Tibial nerve (tissue), 4 donors: Measurements from ENCODE around the gene MSH3. TPM values are rescaled to one million over a fixed set of nuclear protein-coding genes. Genes with fewer than 3 reads are reported as not detected.

Experiments
- DNase-seq, 2 donors: peaks; one replicate each; pipeline ENCODE4 v3.0.0-alpha.2; 2019; ENCODE audit warnings: low spot score in 2 of 2
- H3K27ac ChIP-seq, 4 donors: fragments of 200-600 bp; sonication (generic) in 3 of 4; one replicate each; pipeline ENCODE4 v1.5.1; 2017 to 2019; ENCODE audit warnings: mild to moderate bottlenecking in 1 of 4
- H3K27me3 ChIP-seq, 2 donors: fragments of 200-600 bp; sonication (generic) in 1 of 2; one replicate each; pipeline versions ENCODE4 v1.5.1 to v1.6.0; 2017 to 2019
- H3K36me3 ChIP-seq, 3 donors: fragments of 200-600 bp; sonication (generic); one replicate each; pipeline ENCODE4 v1.5.1; 2018 to 2019
- H3K4me1 ChIP-seq, 4 donors: fragments of 200-600 bp; sonication (generic) in 3 of 4; one replicate each; pipeline ENCODE4 v1.5.1; 2017 to 2019
- H3K4me3 ChIP-seq, 4 donors: fragments of 200-600 bp; sonication (generic) in 3 of 4; one replicate each; pipeline ENCODE4 v1.5.1; 2017 to 2019; ENCODE audit warnings: mild to moderate bottlenecking in 1 of 4, moderate library complexity in 1 of 4
- H3K9me3 ChIP-seq, 4 donors: fragments of 200-600 bp; sonication (generic) in 3 of 4; one replicate each; pipeline ENCODE4 v1.5.1; 2017 to 2019
- CTCF ChIP-seq, 5 experiments: fragments of 200-600 bp in 3 of 5; fragments of 450-650 bp in 2 of 5; sonication (generic) in 3 of 5; IDR thresholded peaks; one replicate each; pipeline ENCODE4 v1.5.1; 2016 to 2019; ENCODE audit warnings: antibody characterized with exemption in 5 of 5, mild to moderate bottlenecking in 3 of 5, moderate library complexity in 2 of 5
- EP300 ChIP-seq, 2 donors: sonication (generic); formaldehyde crosslinking; IDR thresholded peaks; one replicate each; pipeline ENCODE4 v1.6.1; 2017; ENCODE audit warnings: antibody characterized with exemption in 2 of 2, mild to moderate bottlenecking in 1 of 2
- POLR2A ChIP-seq, 2 donors: fragments of 450-650 bp; IDR thresholded peaks; one replicate each; pipeline ENCODE4 v1.6.1; 2017; ENCODE audit warnings: antibody characterized with exemption in 2 of 2, mild to moderate bottlenecking in 2 of 2, moderate library complexity in 2 of 2
- WGBS, 2 donors: methylation state at CpG; one replicate each; pipeline ENCODE4 v1.1.5; 2018; 5-methylcytosine and 5-hydroxymethylcytosine counted together
- total RNA-seq, 4 donors: library from RNA; depleted of rRNA; stranded (reverse); fragments of >200 nt; gene quantifications; one replicate each; pipeline ENCODE4 v1.1.0, GENCODE V29; 2016

Gene MSH3
- total RNA-seq, 4 donors from 2014 or later = 8.8 to 16.8 (median 12.4) TPM

GRCh38 chr5:80711938-80712337 is 57.5 kb downstream of the MSH3 start:
- DNase-seq = no peak
- WGBS, 2 donors = 87 to 90% methylated on average over 3 of the region's 3 CpGs
- no peak overlapping the region for H3K4me3 ChIP-seq

DNA sequence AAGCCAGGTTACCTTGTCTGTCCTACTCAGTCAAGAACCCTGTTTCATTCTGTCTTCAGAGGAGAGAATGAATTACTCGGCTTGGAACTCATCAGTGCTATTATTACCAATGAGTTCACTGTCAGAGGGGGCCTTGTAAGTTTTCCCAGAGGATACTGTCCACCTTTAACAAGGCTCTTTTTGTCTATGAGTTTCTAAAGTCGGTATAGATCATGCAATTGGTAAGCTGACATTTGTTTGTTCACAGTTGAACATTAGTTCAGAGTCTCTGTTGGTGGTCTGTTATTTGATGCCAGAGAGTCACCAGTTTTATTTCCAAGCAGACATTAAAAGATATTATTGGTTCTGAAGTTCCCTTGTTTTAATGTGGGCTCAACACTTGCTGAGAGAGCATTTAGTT is 58.5 kb downstream of the MSH3 start:
- Histone ChIP-seq H3K4me1 (no peaks in the 10 kb centered on the region), H3K36me3 (peaks cover 0 to 45% (median 0%) of the 10 kb centered on the region in 3 donors), H3K4me3 (no peak overlapping the region), H3K27me3 (no peaks in the 10 kb centered on the region), H3K9me3 (no peaks in the 10 kb centered on the region), H3K27ac (no peak overlapping the region)
- TF ChIP-seq POLR2A (IDR thresholded peaks at IDR 0.05) = no peak
- no peak for TF ChIP-seq EP300 (IDR thresholded peaks at IDR 0.05)
- TF ChIP-seq CTCF (IDR thresholded peaks at IDR 0.05) = no peak
- no peak for DNase-seq
- 34 to 37% methylated on average over 2 of the region's 2 CpGs for WGBS, 2 donors

More at GRCh38 chr5:80711938-80712337, 57.5 kb downstream of the MSH3 start:
- no peaks in the 10 kb centered on the region for H3K9me3 ChIP-seq
- no peak overlapping the region for H3K27ac ChIP-seq
- TF ChIP-seq EP300 (IDR thresholded peaks at IDR 0.05) = no peak
- peak in 4 of 5 experiments; percentile 13 to 21 (median 16) for TF ChIP-seq CTCF (IDR thresholded peaks at IDR 0.05)
- H3K27me3 ChIP-seq = no peaks in the 10 kb centered on the region
- H3K4me1 ChIP-seq = no peaks in the 10 kb centered on the region
- H3K36me3 ChIP-seq = peaks cover 0 to 37% (median 0%) of the 10 kb centered on the region in 3 donors

- H3K9me3 ChIP-seq = no peaks in the 10 kb centered on the region
- H3K36me3 ChIP-seq = peaks cover 0 to 47% (median 0%) of the 10 kb centered on the region in 3 donors
- 75 to 93% methylated on average over 5 of the region's 5 CpGs for WGBS, 2 donors
- H3K4me1 ChIP-seq = no peaks in the 10 kb centered on the region
- TF ChIP-seq CTCF (IDR thresholded peaks at IDR 0.05) (no peak), POLR2A (IDR thresholded peaks at IDR 0.05) (no peak), EP300 (IDR thresholded peaks at IDR 0.05) (no peak)
- DNase-seq = no peak
- no peak overlapping the region for H3K4me3 ChIP-seq
- H3K27me3 ChIP-seq = no peaks in the 10 kb centered on the region
- H3K27ac ChIP-seq = no peak overlapping the region
Measured at GRCh38 chr5:80713631-80714030, 59.2 kb downstream of the MSH3 start.

DNA sequence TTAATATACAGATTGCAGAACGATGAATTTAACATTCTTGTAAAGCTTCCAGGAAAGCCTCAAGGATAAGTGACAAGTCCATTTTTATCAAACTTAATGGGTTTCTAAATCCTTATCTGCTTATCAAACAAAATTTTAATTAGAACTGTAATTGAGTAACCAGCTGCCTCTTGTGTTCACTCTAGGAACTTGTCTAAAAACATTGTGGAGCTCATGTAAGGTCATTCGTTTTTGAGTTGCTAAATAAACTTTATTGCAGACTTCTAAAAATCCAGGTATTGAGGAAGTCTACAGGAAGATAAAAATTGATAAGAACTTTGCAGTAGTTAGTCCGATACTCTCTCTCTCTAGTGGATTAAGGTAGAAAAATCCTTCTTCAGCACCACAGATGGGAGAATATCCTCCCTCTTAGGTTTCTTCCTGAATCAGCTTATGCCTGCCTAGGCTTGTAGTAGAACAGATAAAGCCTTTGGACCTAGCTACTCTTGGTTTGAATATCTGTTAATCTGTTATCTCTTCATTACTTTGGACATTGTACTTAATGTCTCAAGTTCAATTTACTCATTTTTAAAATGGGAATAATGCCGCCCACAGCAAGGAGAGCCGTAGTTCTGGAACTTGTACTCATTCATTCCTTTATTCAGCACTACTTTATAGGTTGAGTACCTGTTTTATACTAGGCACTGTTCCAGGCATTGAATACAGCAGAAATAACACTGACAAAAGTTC is 60.3 kb downstream of the MSH3 start:
- no peaks in the 10 kb centered on the region for H3K4me1 ChIP-seq
- 90 to 93% methylated on average over 5 of the region's 5 CpGs for WGBS, 2 donors
- H3K4me3 ChIP-seq = no peak overlapping the region
- no peak for TF ChIP-seq EP300 (IDR thresholded peaks at IDR 0.05)
- TF ChIP-seq POLR2A (IDR thresholded peaks at IDR 0.05) = no peak
- no peak for TF ChIP-seq CTCF (IDR thresholded peaks at IDR 0.05)
- peaks cover 0 to 2% (median 0%) of the 10 kb centered on the region in 4 donors for H3K9me3 ChIP-seq
- H3K36me3 ChIP-seq = peaks cover 0 to 48% (median 4%) of the 10 kb centered on the region in 3 donors
- no peak overlapping the region for H3K27ac ChIP-seq
- H3K27me3 ChIP-seq = no peaks in the 10 kb centered on the region
- no peak for DNase-seq

DNA sequence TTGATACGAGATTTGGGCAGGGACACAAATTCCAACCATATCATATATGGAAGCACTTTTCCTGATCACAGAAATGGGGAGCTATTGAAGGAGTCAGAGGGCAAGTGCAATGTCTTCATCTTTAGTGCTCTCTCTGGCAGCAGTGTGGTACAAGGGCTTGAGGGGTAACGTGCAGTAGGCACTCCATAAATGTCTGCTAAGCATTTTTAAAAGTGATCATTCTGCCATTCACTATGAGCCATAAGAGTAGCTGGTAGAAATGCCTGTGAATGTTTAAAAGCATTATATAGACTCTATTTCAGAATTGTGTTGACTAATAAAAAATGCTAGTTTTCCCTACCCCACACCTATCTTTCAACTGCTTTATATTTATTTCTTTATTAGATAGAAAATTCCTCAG is 61.4 kb downstream of the MSH3 start:
- H3K36me3 ChIP-seq = peaks cover 0 to 57% (median 6%) of the 10 kb centered on the region in 3 donors
- no peaks in the 10 kb centered on the region for H3K4me1 ChIP-seq
- peaks cover 0 to 7% (median 0%) of the 10 kb centered on the region in 4 donors for H3K9me3 ChIP-seq
- no peaks in the 10 kb centered on the region for H3K27me3 ChIP-seq
- no peak overlapping the region for H3K27ac ChIP-seq
- H3K4me3 ChIP-seq = no peak overlapping the region
- TF ChIP-seq POLR2A (IDR thresholded peaks at IDR 0.05) (no peak), CTCF (IDR thresholded peaks at IDR 0.05) (no peak), EP300 (IDR thresholded peaks at IDR 0.05) (no peak)
- DNase-seq = no peak
- 89 to 90% methylated on average over 2 of the region's 2 CpGs for WGBS, 2 donors
